ENCODE results near the gene DMPK. TPM values are rescaled to one million over a fixed set of nuclear protein-coding genes. Genes with fewer than 3 reads are reported as not detected.

DMPK gene
- total and polyA plus RNA-seq, 2 of the 4 experiments (the other 2 are of a cell fraction) = 7.9 to 50.7 TPM

DNA sequence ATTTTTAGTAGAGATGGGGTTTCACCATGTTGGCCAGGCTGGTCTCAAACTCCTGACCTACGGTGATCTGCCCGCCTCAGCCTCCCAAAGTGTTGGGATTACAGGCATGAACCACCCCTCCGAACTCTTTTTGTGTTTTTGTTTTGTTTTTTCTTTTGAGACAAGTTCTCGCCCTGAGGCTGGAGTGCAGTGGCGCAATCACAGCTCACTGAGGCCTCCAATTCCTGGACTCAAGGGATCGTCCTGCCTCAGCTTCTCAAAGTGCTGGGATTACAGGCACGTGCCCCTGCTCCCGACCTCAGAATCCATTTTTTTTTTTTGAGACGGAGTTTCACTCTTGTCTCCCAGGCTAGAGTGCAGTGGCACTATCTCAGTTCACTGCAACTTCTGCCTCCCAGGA, 24.6 kb downstream of the DMPK start:
- Histone ChIP-seq H2BK20ac (ENCODE audit: low read depth, low read length) (no peak overlapping the region), H3K9me1 (ENCODE audit: insufficient read depth, low read length) (no peaks in the 10 kb centered on the region), H3K27me3 (ENCODE audit: control insufficient read depth, insufficient read depth, low read length) (peaks cover 3% of the 10 kb centered on the region; the same call in 1 of the 2 replicates), H4K8ac (ENCODE audit: low read depth in 2 of 2, low read length in 2 of 2) (no peak overlapping the region), H3K4me2 (ENCODE audit: low read depth, low read length) (no peak overlapping the region), H3K79me1 (ENCODE audit: low read depth in 1 of 2, low read length in 2 of 2) (no peaks in the 10 kb centered on the region), H2AFZ (replicated peaks; ENCODE audit: low read length, poor library complexity) (no peak overlapping the region), H2BK120ac (ENCODE audit: low read depth, low read length) (no peak overlapping the region), H3K9me3 (ENCODE audit: control insufficient read depth, insufficient read depth, low read length) (no peaks in the 10 kb centered on the region), H2BK15ac (ENCODE audit: low read depth, low read length) (no peak overlapping the region), H3K56ac (ENCODE audit: extremely low read depth, insufficient read depth, low read length) (no peak overlapping the region), H4K20me1 (ENCODE audit: insufficient read depth, low read length) (no peaks in the 10 kb centered on the region), H3K23ac (ENCODE audit: low read depth, low read length) (no peak overlapping the region), H3K4ac (ENCODE audit: low read depth, low read length) (no peak overlapping the region), H2BK5ac (ENCODE audit: low read depth, low read length, poor library complexity, severe bottlenecking) (no peak overlapping the region), H3K4me3 (ENCODE audit: insufficient read depth, low read depth, low read length) (no peak overlapping the region), H3K27ac (ENCODE audit: insufficient read depth, low read length) (no peak overlapping the region), H2AK9ac (replicated peaks; ENCODE audit: low read depth, low read length, poor library complexity) (no peak overlapping the region), H3K4me1 (ENCODE audit: control insufficient read depth, insufficient read depth, low read length) (no peaks in the 10 kb centered on the region), H3K36me3 (ENCODE audit: control insufficient read depth, insufficient read depth, low read length) (no peaks in the 10 kb centered on the region), H4K91ac (ENCODE audit: insufficient read depth, low read depth, low read length) (no peak overlapping the region), H2AK5ac (ENCODE audit: low read depth, low read length) (no peak overlapping the region), H3K9ac (ENCODE audit: low read depth, low read length) (no peak overlapping the region), H3K18ac (ENCODE audit: low read depth, low read length) (no peak overlapping the region), H4K5ac (ENCODE audit: low read depth, low read length) (no peak overlapping the region), H3K14ac (replicated peaks; ENCODE audit: low read depth, low read length) (no peak overlapping the region)
- intact Hi-C loops (cut with micrococcal nuclease) (no loop called here), dilution Hi-C loops (cut with HindIII; ENCODE audit: low sequenced_read_pairs, unreplicated experiment) (no loop called here), in situ Hi-C loops (cut with MboI; ENCODE audit: low sequenced_read_pairs) (no loop called here)
- TF ChIP-seq CEBPB (IDR thresholded peaks at IDR 0.05; ENCODE audit: low read depth, low read length) (peak; percentile 46; the same call in 1 of the 2 replicates), SMC3 (IDR thresholded peaks at IDR 0.05; ENCODE audit: low read depth, low read length) (no peak)
- no peak for DNase-seq
- CTCF ChIA-PET = interaction anchor here (0.6 kb wide), 1 partner anchor 45 kb away, joined by 3 read pairs; no protein-coding TSS in a partner anchor
- ATAC-seq (ENCODE audit: low read depth) = no peak
- 82% methylated on average over 3 of the region's 9 CpGs; no CpG with 5 or more reads in 1 of the 2 experiments for WGBS, 2 experiments (ENCODE audit: extremely low coverage in 2 of 2, insufficient read length in 1 of 2)
- no TSS peak for BruUV-seq (replicated peaks)
- POLR2A ChIA-PET (ENCODE audit: unreplicated experiment) = no interaction called here
